H9 (cell line): ENCODE data around the gene ZMYND8. TPM values are rescaled to one million over a fixed set of nuclear protein-coding genes. Genes with fewer than 3 reads are reported as not detected.

ENCODE experiments used
- DNase-seq: peaks from one replicate; pipeline ENCODE4 v3.0.0-alpha.2; 2017
- H2AFZ ChIP-seq: one replicate; pipeline ENCODE4 v1.6.1; 2013; ENCODE audit warnings: mild to moderate bottlenecking, low read length, control low read depth, moderate library complexity
- H2AK5ac ChIP-seq: 2 replicates; pipeline ENCODE4 v1.6.1; 2013; ENCODE audit warnings: low read length, control low read depth, mixed read lengths; ENCODE audit not compliant: insufficient read length
- H2BK120ac ChIP-seq: one replicate; pipeline ENCODE4 v1.6.1; 2013; ENCODE audit warnings: low read depth, mild to moderate bottlenecking, low read length, control low read depth, inconsistent platforms; ENCODE audit not compliant: poor library complexity, severe bottlenecking
- H2BK12ac ChIP-seq: 2 replicates; pipeline ENCODE4 v1.6.1; 2013; ENCODE audit warnings: low read length, control low read depth, mixed read lengths, low read depth; ENCODE audit not compliant: insufficient read length
- H2BK15ac ChIP-seq: 2 replicates; pipeline ENCODE4 v1.6.1; 2013; ENCODE audit warnings: low read depth, low read length, control low read depth
- H2BK20ac ChIP-seq: one replicate; pipeline ENCODE4 v1.6.1; 2013; ENCODE audit warnings: low read depth, mild to moderate bottlenecking, low read length, control low read depth, inconsistent platforms; ENCODE audit not compliant: poor library complexity, severe bottlenecking
- H2BK5ac ChIP-seq: 2 replicates; pipeline ENCODE4 v1.6.1; 2013; ENCODE audit warnings: low read length, control low read depth, mixed read lengths; ENCODE audit not compliant: insufficient read length
- H3K14ac ChIP-seq: 2 replicates; pipeline ENCODE4 v1.6.1; 2013; ENCODE audit warnings: low read length, control low read depth; ENCODE audit not compliant: insufficient read depth
- H3K18ac ChIP-seq: 2 replicates; pipeline ENCODE4 v1.6.1; 2013; ENCODE audit warnings: low read depth, mild to moderate bottlenecking, mixed read lengths, low read length, control low read depth; ENCODE audit not compliant: insufficient read length
- H3K23ac ChIP-seq: 2 replicates; pipeline ENCODE4 v1.6.1; 2013; ENCODE audit warnings: low read length, control low read depth, mixed read lengths, low read depth; ENCODE audit not compliant: insufficient read length
- H3K23me2 ChIP-seq: 2 replicates; pipeline ENCODE4 v1.6.1; 2013; ENCODE audit warnings: low read depth, mild to moderate bottlenecking, mixed read lengths, low read length, control low read depth; ENCODE audit not compliant: insufficient read length, poor library complexity, severe bottlenecking
- H3K27ac ChIP-seq: 2 replicates; pipeline ENCODE4 v1.5.1; 2013; ENCODE audit warnings: low read length, control low read depth, mixed read lengths, low read depth; ENCODE audit not compliant: insufficient read length
- H3K27me3 ChIP-seq: 2 replicates; pipeline ENCODE4 v1.6.1; 2013; ENCODE audit warnings: low read length, control low read depth, inconsistent platforms; ENCODE audit not compliant: insufficient read depth
- H3K4ac ChIP-seq: 2 replicates; pipeline ENCODE4 v1.6.1; 2013; ENCODE audit warnings: low read depth, mild to moderate bottlenecking, control low read depth, inconsistent platforms, low read length, moderate library complexity
- H3K4me1 ChIP-seq: 2 replicates; pipeline ENCODE4 v1.6.1; 2013; ENCODE audit warnings: low read length, control low read depth, inconsistent platforms; ENCODE audit not compliant: insufficient read depth
- H3K4me2 ChIP-seq: 2 replicates; pipeline ENCODE4 v1.6.1; 2013; ENCODE audit warnings: low read length, control low read depth, mixed read lengths; ENCODE audit not compliant: insufficient read length, insufficient read depth
- H3K56ac ChIP-seq: 2 replicates; pipeline ENCODE4 v1.6.1; 2013; ENCODE audit warnings: low read depth, mild to moderate bottlenecking, mixed read lengths, low read length, control low read depth; ENCODE audit not compliant: insufficient read length
- H3K79me1 ChIP-seq: 2 replicates; pipeline ENCODE4 v1.6.1; 2013; ENCODE audit warnings: low read depth, mild to moderate bottlenecking, moderate library complexity, low read length, control low read depth, inconsistent platforms; ENCODE audit not compliant: insufficient read depth, poor library complexity, severe bottlenecking
- H3K79me2 ChIP-seq: 2 replicates; pipeline ENCODE4 v1.6.1; 2013; ENCODE audit warnings: low read length, control low read depth, inconsistent platforms; ENCODE audit not compliant: insufficient read depth
- H3K9ac ChIP-seq: 2 replicates; pipeline ENCODE4 v1.6.1; 2013; ENCODE audit warnings: low read length, control low read depth, mixed read lengths; ENCODE audit not compliant: insufficient read length; ENCODE audit errors: extremely low read depth
- H3K9me3 ChIP-seq: one replicate; pipeline ENCODE4 v1.6.1; 2013; ENCODE audit warnings: low read depth, low read length, inconsistent platforms; ENCODE audit not compliant: control insufficient read depth
- H3T11ph ChIP-seq: one replicate; pipeline ENCODE4 v1.6.1; 2013; ENCODE audit warnings: mild to moderate bottlenecking, low read length, control low read depth, inconsistent platforms
- H4K20me1 ChIP-seq: one replicate; pipeline ENCODE4 v1.6.1; 2013; ENCODE audit not compliant: control insufficient read depth, insufficient read length, insufficient read depth
- H4K5ac ChIP-seq: 2 replicates; pipeline ENCODE4 v1.6.1; 2013; ENCODE audit warnings: low read depth, mild to moderate bottlenecking, mixed read lengths, low read length, control low read depth; ENCODE audit not compliant: insufficient read length
- H4K8ac ChIP-seq: replicated peaks from 2 replicates; pipeline ENCODE4 v1.6.1; 2013; ENCODE audit warnings: low read length, control low read depth, mixed read lengths, low read depth; ENCODE audit not compliant: insufficient read length
- H4K91ac ChIP-seq: 2 replicates; pipeline ENCODE4 v1.6.1; 2013; ENCODE audit warnings: low read depth, mild to moderate bottlenecking, moderate library complexity, mixed read lengths, low read length, control low read depth; ENCODE audit not compliant: insufficient read length
- H3K27ac Mint-ChIP-seq, 3 experiments: 2 replicates in 2 of 3; 3 replicates in 1 of 3; pipeline ENCODE4 v1.8.0; 2020 to 2021; ENCODE audit warnings: mixed read lengths in 3 of 3, mild to moderate bottlenecking in 1 of 3, moderate library complexity in 1 of 3
- H3K27me3 Mint-ChIP-seq: 2 replicates; pipeline ENCODE4 v1.8.0; 2021; ENCODE audit warnings: low read depth, mild to moderate bottlenecking, moderate library complexity, mixed read lengths
- H3K36me3 Mint-ChIP-seq, 3 experiments: 2 replicates in 2 of 3; 3 replicates in 1 of 3; pipeline ENCODE4 v1.8.0; 2020 to 2021; ENCODE audit warnings: low read depth in 3 of 3, mixed read lengths in 3 of 3; ENCODE audit not compliant: insufficient read depth in 1 of 3
- H3K4me1 Mint-ChIP-seq, 2 experiments: 2 replicates each; pipeline ENCODE4 v1.8.0; 2020; ENCODE audit warnings: mixed read lengths in 2 of 2
- H3K4me3 Mint-ChIP-seq, 2 experiments: 2 replicates in 1 of 2; 3 replicates in 1 of 2; pipeline ENCODE4 v1.8.0; 2020 to 2021; ENCODE audit warnings: mild to moderate bottlenecking in 2 of 2, mixed read lengths in 2 of 2, moderate library complexity in 1 of 2
- H3K9me3 Mint-ChIP-seq, 2 experiments: 2 replicates in 1 of 2; 3 replicates in 1 of 2; pipeline ENCODE4 v1.8.0; 2020; ENCODE audit warnings: mild to moderate bottlenecking in 2 of 2, mixed read lengths in 2 of 2, moderate library complexity in 1 of 2
- CTCF ChIP-seq: fragments of 200-600 bp; sonication (generic); conservative IDR thresholded peaks from 3 replicates; pipeline ENCODE4 v1.8.0; 2021; ENCODE audit warnings: antibody characterized with exemption, mild to moderate bottlenecking
- WGBS: extraction: QIAGEN DNeasy Blood & Tissue Kit; methylation state at CpG from one replicate; pipeline ENCODE4 v1.1.7; 2013; ENCODE audit warnings: missing lambda C conversion rate, low lambda C conversion rate, mixed read lengths; ENCODE audit not compliant: insufficient read length; ENCODE audit errors: extremely low coverage; 5-methylcytosine and 5-hydroxymethylcytosine counted together
- total RNA-seq: library from RNA; stranded (reverse); gene quantifications from 2 replicates; pipeline ENCODE4 v1.2.1, GENCODE V29; 2021

ZMYND8 gene
- total RNA-seq, 1 experiment from 2014 or later = 158 TPM

- Histone ChIP-seq H3T11ph (no peak overlapping the region), H2AFZ (no peak overlapping the region), H3K27me3 (no peaks in the 10 kb centered on the region), H2AK5ac (no peak overlapping the region), H3K27ac (no peak overlapping the region), H2BK15ac (no peak overlapping the region), H3K23ac (no peak overlapping the region), H2BK20ac (no peak overlapping the region), H3K56ac (no peak overlapping the region), H4K5ac (no peak overlapping the region), H3K79me2 (peaks cover 3% of the 10 kb centered on the region; the same call in 1 of the 2 replicates), H4K91ac (no peak overlapping the region), H3K9me3 (no peaks in the 10 kb centered on the region), H4K20me1 (no peaks in the 10 kb centered on the region), H3K4ac (no peak overlapping the region), H3K4me1 (no peaks in the 10 kb centered on the region), H3K4me2 (no peak overlapping the region), H3K18ac (no peak overlapping the region), H2BK5ac (no peak overlapping the region), H2BK12ac (no peak overlapping the region), H2BK120ac (no peak overlapping the region), H3K79me1 (peaks cover 2% of the 10 kb centered on the region), H3K23me2 (no peaks in the 10 kb centered on the region), H4K8ac (no peak overlapping the region), H3K14ac (no peak overlapping the region; the same call in 1 of the 2 replicates), H3K9ac (no peak overlapping the region)
- Mint-ChIP-seq H3K4me3 (no peak overlapping the region), H3K9me3 (no peaks in the 10 kb centered on the region), H3K36me3 (peaks cover 0 to 29% (median 9%) of the 10 kb centered on the region in 3 experiments; a peak in 5 of 7 replicates), H3K4me1 (peaks cover 20 to 25% of the 10 kb centered on the region in 2 experiments), H3K27me3 (no peaks in the 10 kb centered on the region; the same call in 1 of the 2 replicates), H3K27ac (peak overlapping the region in 1 of 3 experiments; percentile 72; a peak in 1 of 7 replicates)
- no CpG with 5 or more reads among the region's 17 CpGs for WGBS
- no peak for DNase-seq
- no peak for TF ChIP-seq CTCF
Measured at GRCh38 chr20:47209982-47210381, 146.5 kb downstream of the ZMYND8 start.
